WTC11 (cell line): ENCODE measurements around the gene PIGR. TPM values are rescaled to one million over a fixed set of nuclear protein-coding genes. Genes with fewer than 3 reads are reported as not detected.

Experiments used
- ATAC-seq: fragments of 200-7000 bp; cut with Tn5 transposase; 2 replicates; pipeline ENCODE4 v1.10.0; 2021; ENCODE audit warnings: mild to moderate bottlenecking, moderate library complexity
- CTCF ChIA-PET: fragments of 300-600 bp; sonication (Branson Sonifier 250); formaldehyde crosslinking; loops from one replicate; lab custom pipeline; 2021; ENCODE audit warnings: antibody characterized with exemption; lab: Charles Lee
- POLR2A ChIA-PET: fragments of 350-600 bp; sonication (Branson Sonifier 250); formaldehyde crosslinking; loops from one replicate; lab custom pipeline; 2021; ENCODE audit warnings: antibody characterized with exemption; lab: Charles Lee
- DNase-seq: peaks from one replicate; pipeline ENCODE4 v3.0.0; 2021; ENCODE audit warnings: low spot score
- H3K27ac Mint-ChIP-seq: 2 replicates; pipeline ENCODE4 v1.8.0; 2021; ENCODE audit warnings: mixed read lengths
- H3K27me3 Mint-ChIP-seq: 2 replicates; pipeline ENCODE4 v1.8.0; 2021; ENCODE audit warnings: low read depth, mild to moderate bottlenecking, moderate library complexity, mixed read lengths
- H3K36me3 Mint-ChIP-seq: 2 replicates; pipeline ENCODE4 v1.8.0; 2021; ENCODE audit warnings: mixed read lengths
- H3K4me1 Mint-ChIP-seq: 2 replicates; pipeline ENCODE4 v1.8.0; 2022; ENCODE audit warnings: mixed read lengths
- H3K4me3 Mint-ChIP-seq: 2 replicates; pipeline ENCODE4 v1.8.0; 2021; ENCODE audit warnings: mild to moderate bottlenecking, moderate library complexity, mixed read lengths
- H3K9me3 Mint-ChIP-seq: 2 replicates; pipeline ENCODE4 v1.8.0; 2021; ENCODE audit warnings: mixed read lengths
- ATF3 ChIP-seq: sonication (generic); formaldehyde crosslinking; conservative IDR thresholded peaks from 2 replicates; pipeline ENCODE4 v1.8.1; 2022; ENCODE audit warnings: mild to moderate bottlenecking, missing genetic modification reagents
- E2F1 ChIP-seq: sonication (generic); formaldehyde crosslinking; IDR thresholded peaks from 2 replicates; pipeline ENCODE4 v1.8.0; 2022; ENCODE audit warnings: mild to moderate bottlenecking, missing genetic modification reagents
- E2F5 ChIP-seq: sonication (generic); formaldehyde crosslinking; IDR thresholded peaks from 2 replicates; pipeline ENCODE4 v1.8.1; 2022; ENCODE audit warnings: mild to moderate bottlenecking, moderate library complexity, missing genetic modification reagents
- ESRRA ChIP-seq: sonication (generic); formaldehyde crosslinking; IDR thresholded peaks from 2 replicates; pipeline ENCODE4 v1.8.1; 2022; ENCODE audit warnings: mild to moderate bottlenecking, missing genetic modification reagents, borderline replicate concordance
- FOXK1 ChIP-seq: sonication (generic); formaldehyde crosslinking; IDR thresholded peaks from 2 replicates; pipeline ENCODE4 v1.8.0; 2022; ENCODE audit warnings: mild to moderate bottlenecking, moderate library complexity, missing genetic modification reagents
- HMGA2 ChIP-seq: fragments of 250-450 bp; sonication (Bioruptor Pico); IDR thresholded peaks from 2 replicates; pipeline ENCODE4 v1.4.0; 2021; ENCODE audit warnings: mild to moderate bottlenecking, moderate library complexity
- HMGXB4 ChIP-seq: sonication (generic); formaldehyde crosslinking; IDR thresholded peaks from 2 replicates; pipeline ENCODE4 v1.8.1; 2023; ENCODE audit warnings: mild to moderate bottlenecking, moderate library complexity, missing genetic modification reagents
- MLX ChIP-seq: sonication (generic); formaldehyde crosslinking; IDR thresholded peaks from 2 replicates; pipeline ENCODE4 v1.8.1; 2023; ENCODE audit warnings: mild to moderate bottlenecking, missing genetic modification reagents, moderate library complexity
- MXD4 ChIP-seq: fragments of 250-450 bp; sonication (Bioruptor Pico); IDR thresholded peaks from 2 replicates; pipeline ENCODE4 v1.8.0; 2021; ENCODE audit warnings: mild to moderate bottlenecking, moderate library complexity, borderline replicate concordance
- NR1H2 ChIP-seq: sonication (generic); formaldehyde crosslinking; IDR thresholded peaks from 2 replicates; pipeline ENCODE4 v1.9.0; 2021; ENCODE audit warnings: mild to moderate bottlenecking, moderate library complexity, missing genetic modification reagents
- RELA ChIP-seq: sonication (generic); formaldehyde crosslinking; IDR thresholded peaks from 2 replicates; pipeline ENCODE4 v1.8.1; 2022; ENCODE audit warnings: missing genetic modification reagents, mild to moderate bottlenecking, borderline replicate concordance
- RORB ChIP-seq: fragments of 250-450 bp; sonication (Bioruptor Pico); IDR thresholded peaks from 2 replicates; pipeline ENCODE4 v1.9.0; 2021; ENCODE audit warnings: mild to moderate bottlenecking
- SOX15 ChIP-seq: fragments of 250-450 bp; sonication (Bioruptor Pico); IDR thresholded peaks from 2 replicates; pipeline ENCODE4 v1.9.0; 2021; ENCODE audit warnings: mild to moderate bottlenecking
- TCF7 ChIP-seq: sonication (generic); formaldehyde crosslinking; IDR thresholded peaks from 2 replicates; pipeline ENCODE4 v1.8.0; 2022; ENCODE audit warnings: mild to moderate bottlenecking, low read depth, missing genetic modification reagents, moderate library complexity
- ZBTB21 ChIP-seq: sonication (generic); formaldehyde crosslinking; IDR thresholded peaks from 2 replicates; pipeline ENCODE4 v1.8.1; 2023; ENCODE audit warnings: mild to moderate bottlenecking, missing genetic modification reagents, borderline replicate concordance
- ZNF121 ChIP-seq: sonication (generic); formaldehyde crosslinking; IDR thresholded peaks from 2 replicates; pipeline ENCODE4 v1.8.0; 2023; ENCODE audit warnings: missing genetic modification reagents
- ZNF263 ChIP-seq: sonication (generic); formaldehyde crosslinking; IDR thresholded peaks from 2 replicates; pipeline ENCODE4 v1.8.1; 2022; ENCODE audit warnings: low read depth, mild to moderate bottlenecking, moderate library complexity, missing genetic modification reagents
- ZNF281 ChIP-seq: sonication (generic); formaldehyde crosslinking; IDR thresholded peaks from 2 replicates; pipeline ENCODE4 v1.8.0; 2023; ENCODE audit warnings: mild to moderate bottlenecking, missing genetic modification reagents
- ZNF396 ChIP-seq: fragments of 250-450 bp; sonication (Bioruptor Pico); IDR thresholded peaks from 2 replicates; pipeline ENCODE4 v1.8.0; 2021; ENCODE audit warnings: mild to moderate bottlenecking, moderate library complexity, borderline replicate concordance
- ZNF416 ChIP-seq: fragments of 250-450 bp; sonication (Bioruptor Pico); IDR thresholded peaks from 2 replicates; pipeline ENCODE4 v1.9.0; 2021; ENCODE audit warnings: mild to moderate bottlenecking, inconsistent platforms
- ZNF425 ChIP-seq: fragments of 250-450 bp; sonication (Bioruptor Pico); conservative IDR thresholded peaks from 2 replicates; pipeline ENCODE4 v1.9.0; 2021; ENCODE audit warnings: mild to moderate bottlenecking
- ZNF512 ChIP-seq: sonication (generic); formaldehyde crosslinking; IDR thresholded peaks from 2 replicates; pipeline ENCODE4 v1.8.1; 2022; ENCODE audit warnings: missing genetic modification reagents, borderline replicate concordance
- total RNA-seq: library from RNA; stranded (reverse); gene quantifications from 3 replicates; pipeline ENCODE4 v1.2.3, GENCODE V29; 2021

Gene PIGR
- total RNA-seq, 1 experiment from 2014 or later = 1.9 TPM

- Mint-ChIP-seq H3K27me3 (no peaks in the 10 kb centered on the region), H3K27ac (no peak overlapping the region), H3K9me3 (no peaks in the 10 kb centered on the region), H3K4me1 (peaks cover 16% of the 10 kb centered on the region), H3K4me3 (no peak overlapping the region), H3K36me3 (no peaks in the 10 kb centered on the region)
- TF ChIP-seq NR1H2 (CRISPR knock-in tag) (no peak), RORB (CRISPR knock-in tag) (no peak), SOX15 (no peak), FOXK1 (CRISPR knock-in tag) (no peak), E2F1 (CRISPR knock-in tag) (no peak), RELA (CRISPR knock-in tag) (no peak), ESRRA (CRISPR knock-in tag) (no peak), ZNF121 (CRISPR knock-in tag) (no peak), HMGXB4 (CRISPR knock-in tag) (no peak), HMGA2 (CRISPR knock-in tag) (no peak), ZNF416 (CRISPR knock-in tag) (no peak), MLX (CRISPR knock-in tag) (no peak), ZBTB21 (CRISPR knock-in tag) (no peak), ZNF263 (no peak), E2F5 (CRISPR knock-in tag) (no peak), ATF3 (CRISPR knock-in tag) (no peak), MXD4 (CRISPR knock-in tag) (no peak), ZNF281 (CRISPR knock-in tag) (no peak)
- no peak for ATAC-seq
- ChIA-PET POLR2A (no interaction called here), CTCF (interaction anchor here (0.9 to 2.6 kb wide), 4 partner anchors 12 to 36 kb away, joined by 3 to 11 read pairs (median 5); no protein-coding TSS in a partner anchor)
- DNase-seq = no peak
These were observed 50.9 kb downstream of the PIGR start for GRCh38 chr1:206895325-206895724.

- Mint-ChIP-seq H3K27me3 (no peaks in the 10 kb centered on the region), H3K4me3 (no peak overlapping the region)
- TF ChIP-seq ZNF512 (CRISPR knock-in tag) = no peak
- TF ChIP-seq SOX15 = no peak
- TF ChIP-seq ZNF396 = no peak
- no peak for TF ChIP-seq TCF7 (CRISPR knock-in tag)
- no peak for TF ChIP-seq ZNF425 (CRISPR knock-in tag)
- TF ChIP-seq, all 79 proteins: peak for 0
- ATAC-seq = no peak
- H3K27ac Mint-ChIP-seq = no peak overlapping the region
- no peak for DNase-seq
- no peaks in the 10 kb centered on the region for H3K9me3 Mint-ChIP-seq
- peaks cover 23% of the 10 kb centered on the region for H3K4me1 Mint-ChIP-seq
- H3K36me3 Mint-ChIP-seq = no peaks in the 10 kb centered on the region
- CTCF ChIA-PET = no interaction called here
- POLR2A ChIA-PET = no interaction called here
These were observed 52.9 kb downstream of the PIGR start for GRCh38 chr1:206893380-206893779.
